NB4 (cell line): ENCODE data around the gene CYP4F11.

ENCODE experiments used
- POLR2A ChIP-seq: IDR thresholded peaks from 2 replicates; pipeline ENCODE4 v1.6.1; 2011; ENCODE audit warnings: mild to moderate bottlenecking; ENCODE audit not compliant: insufficient read length; ENCODE audit errors: extremely low read depth
- TF ChIP-seq, protein P1 (sequence below): IDR thresholded peaks from one replicate; pipeline ENCODE4 v1.5.1; 2012; ENCODE audit warnings: low read depth, low read length
- TF ChIP-seq, protein P2 (sequence below): IDR thresholded peaks from 2 replicates; pipeline ENCODE4 v1.6.1; 2011; ENCODE audit warnings: low read depth, low read length

DNA sequence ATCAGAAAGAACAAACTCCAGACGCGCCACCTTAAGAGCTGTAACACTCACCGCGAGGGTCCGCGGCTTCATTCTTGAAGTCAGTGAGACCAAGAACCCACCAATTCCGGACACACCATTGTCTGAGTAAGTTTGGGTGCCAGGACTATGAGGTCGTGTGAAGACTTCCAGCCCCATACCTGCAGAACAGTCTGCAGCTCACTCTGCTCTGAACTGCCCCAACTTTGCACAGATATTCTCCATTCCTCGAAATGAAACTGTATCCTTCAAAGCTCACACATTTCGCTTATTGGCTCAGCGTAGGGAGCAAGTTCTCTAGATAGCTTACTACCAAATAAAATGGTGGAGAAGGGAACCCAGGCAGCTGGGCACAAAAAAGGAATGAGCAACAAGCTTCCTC is 33.8 kb downstream of the CYP4F11 start:
- TF ChIP-seq, protein P1, sequence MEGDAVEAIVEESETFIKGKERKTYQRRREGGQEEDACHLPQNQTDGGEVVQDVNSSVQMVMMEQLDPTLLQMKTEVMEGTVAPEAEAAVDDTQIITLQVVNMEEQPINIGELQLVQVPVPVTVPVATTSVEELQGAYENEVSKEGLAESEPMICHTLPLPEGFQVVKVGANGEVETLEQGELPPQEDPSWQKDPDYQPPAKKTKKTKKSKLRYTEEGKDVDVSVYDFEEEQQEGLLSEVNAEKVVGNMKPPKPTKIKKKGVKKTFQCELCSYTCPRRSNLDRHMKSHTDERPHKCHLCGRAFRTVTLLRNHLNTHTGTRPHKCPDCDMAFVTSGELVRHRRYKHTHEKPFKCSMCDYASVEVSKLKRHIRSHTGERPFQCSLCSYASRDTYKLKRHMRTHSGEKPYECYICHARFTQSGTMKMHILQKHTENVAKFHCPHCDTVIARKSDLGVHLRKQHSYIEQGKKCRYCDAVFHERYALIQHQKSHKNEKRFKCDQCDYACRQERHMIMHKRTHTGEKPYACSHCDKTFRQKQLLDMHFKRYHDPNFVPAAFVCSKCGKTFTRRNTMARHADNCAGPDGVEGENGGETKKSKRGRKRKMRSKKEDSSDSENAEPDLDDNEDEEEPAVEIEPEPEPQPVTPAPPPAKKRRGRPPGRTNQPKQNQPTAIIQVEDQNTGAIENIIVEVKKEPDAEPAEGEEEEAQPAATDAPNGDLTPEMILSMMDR = no peak
- TF ChIP-seq, protein P2, sequence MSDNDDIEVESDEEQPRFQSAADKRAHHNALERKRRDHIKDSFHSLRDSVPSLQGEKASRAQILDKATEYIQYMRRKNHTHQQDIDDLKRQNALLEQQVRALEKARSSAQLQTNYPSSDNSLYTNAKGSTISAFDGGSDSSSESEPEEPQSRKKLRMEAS = no peak
- no peak for TF ChIP-seq POLR2A
